ENCODE results near the gene DNMT1.

The DNMT1 gene

GRCh38 chr19:10113592-10113963 lies 81.2 kb downstream of the DNMT1 start:
- no peak for TF ChIP-seq POLR2A (IDR thresholded peaks at IDR 0.05; ENCODE audit: low read depth, low read length)
- DNase-seq (ENCODE audit: insufficient read length, low spot score) (no peak), FAIRE-seq (no peak)

GRCh38 chr19:10112895-10113591 lies 81.7 kb downstream of the DNMT1 start:
- DNase-seq (ENCODE audit: insufficient read length, low spot score) (no peak), FAIRE-seq (no peak)
- no peak for TF ChIP-seq POLR2A (IDR thresholded peaks at IDR 0.05; ENCODE audit: low read depth, low read length)

- FAIRE-seq = no peak
- 0 out of 2 replicates have a peak, but pooled peaks have one; percentile 3 for TF ChIP-seq POLR2A (IDR thresholded peaks at IDR 0.05; ENCODE audit: low read depth, low read length)
- no peak for DNase-seq (ENCODE audit: insufficient read length, low spot score)
These were observed 82.6 kb downstream of the DNMT1 start for GRCh38 chr19:10112037-10112761.

GRCh38 chr19:10111405-10111811 lies 83.3 kb downstream of the DNMT1 start, which contains the start of gene P2RY11:
Gene P2RY11, plus strand, starts transcription at chr19:10111693. Its CDS starts 29 bp downstream, at chr19:10111722.
- no peak for TF ChIP-seq POLR2A (IDR thresholded peaks at IDR 0.05; ENCODE audit: low read depth, low read length)
- FAIRE-seq (no peak), DNase-seq (ENCODE audit: insufficient read length, low spot score) (no peak)

GRCh38 chr19:10110972-10111317 lies 83.8 kb downstream of the DNMT1 start:
- DNase-seq (ENCODE audit: insufficient read length, low spot score) = no peak
- no peak for FAIRE-seq
- no peak for TF ChIP-seq POLR2A (IDR thresholded peaks at IDR 0.05; ENCODE audit: low read depth, low read length)

- FAIRE-seq = no peak
- no peak for DNase-seq (ENCODE audit: insufficient read length, low spot score)
- no peak for TF ChIP-seq POLR2A (IDR thresholded peaks at IDR 0.05; ENCODE audit: low read depth, low read length)
These were observed 84.4 kb downstream of the DNMT1 start for GRCh38 chr19:10110076-10110971.

- no peak for DNase-seq (ENCODE audit: insufficient read length, low spot score)
- no peak for FAIRE-seq
- TF ChIP-seq POLR2A (IDR thresholded peaks at IDR 0.05; ENCODE audit: low read depth, low read length) = no peak
These were observed 85.2 kb downstream of the DNMT1 start for GRCh38 chr19:10109528-10109927.

- no peak for FAIRE-seq
- DNase-seq (ENCODE audit: insufficient read length, low spot score) = no peak
- TF ChIP-seq POLR2A (IDR thresholded peaks at IDR 0.05; ENCODE audit: low read depth, low read length) = no peak
These were observed 86.9 kb downstream of the DNMT1 start for GRCh38 chr19:10107817-10108367.

- DNase-seq (ENCODE audit: insufficient read length, low spot score) (no peak), FAIRE-seq (no peak)
- TF ChIP-seq POLR2A (IDR thresholded peaks at IDR 0.05; ENCODE audit: low read depth, low read length) = no peak
These were observed 87.5 kb downstream of the DNMT1 start for GRCh38 chr19:10107254-10107653.

- FAIRE-seq = peak; percentile 87
- peak; percentile 75 for TF ChIP-seq POLR2A (IDR thresholded peaks at IDR 0.05; ENCODE audit: low read depth, low read length)
These were observed 88.4 kb downstream of the DNMT1 start, which contains the start of gene PPAN for GRCh38 chr19:10106100-10106936. Gene PPAN, plus strand, starts transcription at chr19:10106362. Its CDS starts 33 bp downstream, at chr19:10106395.

GRCh38 chr19:10105509-10106099 lies 89.1 kb downstream of the DNMT1 start:
- TF ChIP-seq POLR2A (IDR thresholded peaks at IDR 0.05; ENCODE audit: low read depth, low read length) = no peak
- DNase-seq (ENCODE audit: insufficient read length, low spot score) = no peak
- FAIRE-seq = no peak

More at GRCh38 chr19:10106100-10106936, 88.4 kb downstream of the DNMT1 start, which contains the start of gene PPAN:
- DNase-seq (ENCODE audit: insufficient read length, low spot score) = peak; percentile 96

GRCh38 chr19:10104665-10105508 lies 89.9 kb downstream of the DNMT1 start:
- no peak for TF ChIP-seq POLR2A (IDR thresholded peaks at IDR 0.05; ENCODE audit: low read depth, low read length)
- no peak for DNase-seq (ENCODE audit: insufficient read length, low spot score)
- FAIRE-seq = no peak

Data from H54 (cell line).